Motor neuron (in vitro differentiated cells): ENCODE measurements around the gene MOB2. TPM values are rescaled to one million over a fixed set of nuclear protein-coding genes. Genes with fewer than 3 reads are reported as not detected.

Experiments
- ATAC-seq, 8 experiments: fragments of 200-7000 bp; cut with Tn5 transposase; replicated peaks in 6 of 8; 2 replicates each; pipeline ENCODE4 v1.8.0; 2021; ENCODE audit warnings: mild to moderate bottlenecking in 8 of 8, moderate library complexity in 8 of 8
- H3K27ac ChIP-seq, 2 donors: fragments of 250-450 bp; sonication (Bioruptor Pico); 2 replicates each; pipeline ENCODE4 v1.9.0; 2021; ENCODE audit warnings: antibody characterized with exemption in 2 of 2, mild to moderate bottlenecking in 2 of 2, moderate library complexity in 1 of 2
- H3K4me1 ChIP-seq, 2 donors: fragments of 250-450 bp; sonication (Bioruptor Pico); replicated peaks in 1 of 2; 2 replicates each; pipeline ENCODE4 v1.6.1; 2021; ENCODE audit warnings: antibody characterized with exemption in 2 of 2, mild to moderate bottlenecking in 2 of 2, moderate library complexity in 1 of 2
- H3K4me3 ChIP-seq, 5 donors: fragments of 250-450 bp; sonication (Bioruptor Pico); 2 replicates each; pipeline ENCODE4 v1.9.0; 2021; ENCODE audit warnings: antibody characterized with exemption in 5 of 5, mild to moderate bottlenecking in 5 of 5, moderate library complexity in 4 of 5
- WGBS, 10 experiments: fragments of 450-650 bp; shearing (Covaris generic); methylation state at CpG; one replicate each; pipeline ENCODE4 v1.0.0; 2022; 5-methylcytosine and 5-hydroxymethylcytosine counted together
- in situ Hi-C, 9 experiments: fragments of 400-800 bp; cut with MboI; loops; one replicate each; pipeline ENCODE4 v1.15.0; 2021; ENCODE audit warnings: low sequenced_read_pairs in 9 of 9, low pct_unique_long_range_greater_than_20kb in 2 of 9; ENCODE audit not compliant: unreplicated experiment in 9 of 9
- total RNA-seq, 8 experiments: library from RNA; unstranded; fragments of 300-600 nt; gene quantifications; 2 replicates each; pipeline versions ENCODE4 v1.2.3 to v1.2.4, GENCODE V29; 2022

Gene MOB2
- total RNA-seq, 8 experiments from 2014 or later = 15.5 to 43.3 (median 26.8) TPM

GRCh38 chr11:1470681-1471611 lies 15.6 kb downstream of the MOB2 start:
- Histone ChIP-seq H3K4me1 (peaks cover 0 to 14% of the 10 kb centered on the region in 2 donors), H3K27ac (no peak overlapping the region), H3K4me3 (no peak overlapping the region)
- in situ Hi-C loops = no loop called here
- ATAC-seq = no peak
- WGBS, 10 experiments = 95 to 96% (median 95%) methylated on average over 4 to 17 of the region's 40 CpGs; no CpG with 5 or more reads in 7 of the 10 experiments

DNA sequence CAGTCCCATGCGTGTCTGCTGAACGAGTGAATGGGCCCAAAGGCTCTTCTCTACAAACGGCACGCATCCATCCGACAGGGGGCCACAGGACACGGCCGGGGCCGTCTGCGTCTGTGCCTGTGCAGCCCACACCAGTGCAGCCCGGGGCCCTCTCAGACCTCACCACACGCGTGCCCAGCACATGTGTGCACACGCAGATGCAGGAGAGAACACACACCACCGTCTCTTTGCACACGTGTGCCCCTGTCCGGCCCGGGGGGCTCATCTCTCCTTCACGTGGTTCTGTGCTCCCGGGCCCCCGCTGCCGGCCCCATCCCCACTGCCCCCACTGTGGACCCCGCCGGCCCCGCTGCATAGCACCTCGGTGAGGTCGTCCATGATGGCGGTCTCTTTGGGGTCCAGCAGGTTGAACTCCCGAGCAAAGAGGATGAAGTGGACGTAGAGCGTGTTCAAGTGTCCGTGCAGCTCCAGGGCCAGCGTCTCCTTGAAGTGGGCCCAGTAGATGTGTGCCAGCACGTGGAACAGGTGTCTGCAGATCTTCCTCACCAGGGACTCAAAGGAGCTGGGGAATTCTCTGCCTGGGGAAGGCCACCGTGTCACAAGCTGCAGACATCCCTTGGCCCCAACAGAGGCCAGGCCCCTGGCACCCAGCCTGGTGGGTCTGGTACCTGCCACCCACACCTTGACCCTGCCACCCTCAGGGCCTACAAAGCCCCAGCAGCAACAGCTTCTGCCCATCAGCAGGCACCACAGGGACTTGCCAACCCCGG lies 16.5 kb downstream of the MOB2 start:
- in situ Hi-C loops = no loop called here
- peak in 1 of 8 experiments; percentile 8 for ATAC-seq
- 87% methylated on average over 9 of the region's 35 CpGs; no CpG with 5 or more reads in 9 of the 10 experiments for WGBS, 10 experiments
- H3K4me1 ChIP-seq = peaks cover 0 to 14% of the 10 kb centered on the region in 2 donors
- H3K4me3 ChIP-seq = no peak overlapping the region
- H3K27ac ChIP-seq = no peak overlapping the region

GRCh38 chr11:1469287-1469910 lies 17.2 kb downstream of the MOB2 start:
- peaks cover 0 to 14% of the 10 kb centered on the region in 2 donors for H3K4me1 ChIP-seq
- 65 to 100% (median 80%) methylated on average over 1 to 6 of the region's 19 CpGs; no CpG with 5 or more reads in 7 of the 10 experiments for WGBS, 10 experiments
- no peak overlapping the region for H3K4me3 ChIP-seq
- H3K27ac ChIP-seq = no peak overlapping the region
- peak in 2 of 8 experiments; percentile 11 to 12 for ATAC-seq
- in situ Hi-C loops = no loop called here

- no peak overlapping the region for H3K27ac ChIP-seq
- WGBS, 10 experiments = 20 to 93% (median 40%) methylated on average over 1 to 3 of the region's 19 CpGs; no CpG with 5 or more reads in 7 of the 10 experiments
- H3K4me3 ChIP-seq = no peak overlapping the region
- peak in 4 of 8 experiments; percentile 8 to 16 (median 11) for ATAC-seq
- in situ Hi-C loops = no loop called here
- peaks cover 0 to 14% of the 10 kb centered on the region in 2 donors for H3K4me1 ChIP-seq
Observed at GRCh38 chr11:1468473-1469066, 18.0 kb downstream of the MOB2 start.

DNA sequence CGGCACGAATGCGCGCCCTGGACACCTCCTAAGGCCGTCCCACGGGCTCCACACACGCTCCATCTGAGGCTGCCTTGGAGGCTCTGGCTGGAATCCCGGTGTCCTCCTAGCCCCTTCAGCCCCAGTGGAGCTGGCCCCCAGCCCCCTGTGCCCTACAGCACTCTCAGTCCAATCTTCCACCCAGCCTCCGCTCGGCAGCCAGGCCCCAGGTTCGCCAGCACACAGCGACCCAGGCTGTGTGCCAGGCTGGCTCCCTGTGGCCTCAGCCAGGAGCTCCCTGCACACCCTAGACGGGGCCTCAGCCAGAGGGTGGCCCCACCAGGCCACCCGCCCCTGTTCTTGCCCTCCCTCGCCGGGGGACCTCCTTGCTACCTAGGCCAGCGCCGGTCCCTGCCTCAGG lies 18.6 kb downstream of the MOB2 start:
- Histone ChIP-seq H3K4me1 (peaks cover 0 to 17% of the 10 kb centered on the region in 2 donors), H3K27ac (no peak overlapping the region), H3K4me3 (no peak overlapping the region)
- peak in 3 of 8 experiments; percentile 2 to 4 (median 4) for ATAC-seq
- WGBS, 10 experiments = 93% methylated on average over 3 of the region's 18 CpGs; no CpG with 5 or more reads in 9 of the 10 experiments
- in situ Hi-C loops = no loop called here

GRCh38 chr11:1467270-1467669 lies 19.3 kb downstream of the MOB2 start:
- Histone ChIP-seq H3K4me1 (peaks cover 0 to 21% of the 10 kb centered on the region in 2 donors), H3K4me3 (no peak overlapping the region), H3K27ac (no peak overlapping the region)
- ATAC-seq = no peak
- in situ Hi-C loops = no loop called here
- WGBS, 10 experiments = 47 to 100% (median 83%) methylated on average over 1 to 9 of the region's 9 CpGs; no CpG with 5 or more reads in 1 of the 10 experiments

- 40 to 100% (median 83%) methylated on average over 1 to 5 of the region's 16 CpGs; no CpG with 5 or more reads in 7 of the 10 experiments for WGBS, 10 experiments
- Histone ChIP-seq H3K4me1 (peaks cover under 1 to 26% of the 10 kb centered on the region in 2 donors), H3K4me3 (no peak overlapping the region), H3K27ac (no peak overlapping the region)
- ATAC-seq = no peak
- in situ Hi-C loops = no loop called here
Observed at GRCh38 chr11:1466784-1467183, 19.8 kb downstream of the MOB2 start.

DNA sequence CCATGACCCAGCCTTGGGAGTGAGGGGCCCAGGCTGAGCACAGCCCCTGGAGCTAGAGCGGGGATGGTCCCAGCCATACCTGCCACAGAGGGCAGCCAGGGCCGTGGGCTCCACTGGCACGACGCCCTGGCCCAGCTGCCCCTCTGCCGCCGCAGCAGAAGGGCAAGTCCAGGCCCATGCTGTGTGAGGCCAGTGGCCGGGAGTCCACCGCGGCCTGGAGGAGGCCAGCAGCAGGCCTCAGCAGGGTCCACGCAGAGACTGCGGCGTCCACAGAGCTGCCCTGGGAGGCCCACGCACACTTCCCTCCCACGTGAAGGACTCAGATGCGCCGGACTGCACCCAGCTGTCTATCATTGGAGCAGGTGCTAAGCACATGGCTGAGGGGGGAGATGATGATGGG lies 23.5 kb downstream of the MOB2 start:
- in situ Hi-C loops = no loop called here
- Histone ChIP-seq H3K4me1 (peaks cover 24 to 45% of the 10 kb centered on the region in 2 donors), H3K27ac (no peak overlapping the region), H3K4me3 (no peak overlapping the region)
- 100% methylated on average over 6 of the region's 16 CpGs; no CpG with 5 or more reads in 9 of the 10 experiments for WGBS, 10 experiments
- no peak for ATAC-seq

- no peak for ATAC-seq
- in situ Hi-C loops = no loop called here
- H3K27ac ChIP-seq = peak overlapping the region in 1 of 2 donors; percentile 52
- no peak overlapping the region for H3K4me3 ChIP-seq
- no CpG with 5 or more reads among the region's 13 CpGs for WGBS, 10 experiments
- peaks cover 28 to 49% of the 10 kb centered on the region in 2 donors for H3K4me1 ChIP-seq
Observed at GRCh38 chr11:1462698-1462975, 23.9 kb downstream of the MOB2 start.

DNA sequence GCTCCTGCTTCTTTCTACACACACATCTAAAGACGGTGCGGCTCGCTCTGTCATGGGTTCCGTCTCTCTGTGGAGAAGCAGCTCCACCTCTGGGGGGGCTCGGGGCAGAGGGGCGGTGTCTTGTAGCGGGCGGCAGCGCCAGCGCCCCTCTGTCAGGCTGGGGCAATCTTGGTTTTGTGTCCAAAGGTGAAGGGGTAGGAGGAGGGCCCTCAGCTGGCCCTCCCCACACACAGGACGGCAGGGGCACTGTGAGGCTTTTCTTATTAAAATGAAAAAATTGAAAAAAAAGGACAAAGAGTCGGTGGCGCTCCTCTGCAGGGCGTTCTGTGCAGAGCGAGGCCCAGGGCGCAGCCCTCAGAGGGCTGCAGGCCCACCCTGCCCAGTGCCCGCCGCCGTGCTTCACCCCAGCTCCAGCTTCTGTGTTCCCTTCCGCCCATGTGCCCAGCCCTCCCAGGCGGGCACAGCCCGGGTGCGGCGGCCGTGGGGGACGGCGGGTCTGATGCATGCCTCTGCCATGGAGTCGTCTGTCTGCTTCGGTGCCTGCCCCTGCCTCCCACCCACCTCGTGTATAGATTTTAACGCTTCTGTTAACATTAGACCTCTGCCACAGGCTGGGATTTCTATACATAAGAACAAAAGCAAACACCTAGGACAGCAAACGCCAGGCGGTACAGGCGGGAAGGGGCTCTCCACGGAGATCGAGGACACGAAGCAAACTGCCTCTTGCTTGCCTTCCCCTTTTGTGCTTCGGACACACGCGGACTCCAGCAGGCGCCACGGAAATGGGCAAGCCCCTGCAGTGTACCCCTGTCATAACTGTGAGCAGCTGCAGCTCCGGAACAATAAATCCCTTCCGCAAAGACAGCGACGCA lies 24.5 kb downstream of the MOB2 start:
- peak overlapping the region; percentile 52 to 53 for H3K27ac ChIP-seq
- WGBS, 10 experiments = 57 to 95% (median 73%) methylated on average over 2 to 7 of the region's 46 CpGs; no CpG with 5 or more reads in 5 of the 10 experiments

DNA sequence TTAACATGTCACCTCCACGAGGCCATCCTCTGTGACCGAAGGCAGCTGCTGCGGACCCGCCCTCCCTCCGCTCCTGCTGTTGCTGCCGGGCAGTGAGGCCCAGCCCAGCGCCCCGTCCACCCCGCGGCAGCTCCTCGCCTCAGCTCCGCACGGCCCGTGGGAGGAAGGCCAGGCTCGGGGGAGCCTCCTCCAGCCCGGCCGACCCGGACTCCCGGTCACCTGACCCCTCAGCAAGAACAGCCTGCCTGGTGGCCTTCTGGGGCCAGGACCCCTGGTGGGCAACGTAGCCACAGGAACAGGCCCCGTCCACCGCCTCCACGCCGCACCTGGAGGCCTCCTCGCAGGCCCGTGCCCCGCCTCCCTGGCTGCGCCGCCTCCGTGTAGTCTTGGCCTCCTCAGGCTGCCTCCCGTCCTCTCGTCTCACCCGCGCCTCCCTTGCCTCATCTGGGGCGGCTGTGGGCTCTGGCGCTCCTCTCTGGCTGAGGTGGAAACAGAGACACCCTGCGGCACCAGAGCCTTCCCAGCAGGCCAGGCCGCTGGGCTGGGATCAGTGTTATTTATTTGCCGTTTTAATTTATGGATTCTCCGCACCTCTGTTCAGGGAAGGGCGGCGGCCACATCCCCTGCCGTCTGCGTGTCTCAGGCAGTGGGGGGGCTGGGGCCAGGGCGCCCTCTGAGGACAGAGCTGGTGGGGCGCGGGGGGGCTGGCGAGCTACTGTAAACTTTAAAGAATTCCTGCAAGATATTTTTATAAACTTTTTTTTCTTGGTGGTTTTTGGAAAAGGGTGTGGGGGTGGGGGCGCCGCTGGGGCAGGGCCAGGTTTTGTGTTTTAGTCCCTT lies 25.4 kb downstream of the MOB2 start:
- 60 to 90% (median 80%) methylated on average over 1 to 5 of the region's 50 CpGs; no CpG with 5 or more reads in 5 of the 10 experiments for WGBS, 10 experiments
- in situ Hi-C loops = no loop called here
- no peak overlapping the region for H3K4me3 ChIP-seq
- peak overlapping the region; percentile 16 to 53 for H3K27ac ChIP-seq
- peak in 4 of 8 experiments; percentile 1 to 8 (median 2) for ATAC-seq
- H3K4me1 ChIP-seq = peaks cover 29 to 54% of the 10 kb centered on the region in 2 donors

More for the DNA sequence above, 24.5 kb downstream of the MOB2 start:
- peak in 5 of 8 experiments; percentile 19 to 29 (median 20) for ATAC-seq
- no peak overlapping the region for H3K4me3 ChIP-seq
- peaks cover 29 to 54% of the 10 kb centered on the region in 2 donors for H3K4me1 ChIP-seq
- in situ Hi-C loops = no loop called here
